T-helper 1 cell treated with Interleukin-12 subunit alpha and Interleukin-12 subunit beta and Interleukin-4 antibody, amounts not matched to agents 30 μg/mL and 1 μg/mL, for 36 hours (primary cell): ENCODE results near the gene HJV.

ENCODE experiments used
- H3K27ac Mint-ChIP-seq: one replicate; pipeline ENCODE4 v1.8.0; 2021; ENCODE audit warnings: mild to moderate bottlenecking, mixed read lengths
- H3K27me3 Mint-ChIP-seq: one replicate; pipeline ENCODE4 v1.8.0; 2021; ENCODE audit warnings: low read depth, mixed read lengths
- H3K36me3 Mint-ChIP-seq: one replicate; pipeline ENCODE4 v1.8.0; 2021; ENCODE audit warnings: low read depth, mixed read lengths
- H3K4me1 Mint-ChIP-seq: one replicate; pipeline ENCODE4 v1.8.0; 2021; ENCODE audit warnings: low read depth, mixed read lengths
- H3K4me3 Mint-ChIP-seq: one replicate; pipeline ENCODE4 v1.8.0; 2021; ENCODE audit warnings: mild to moderate bottlenecking, moderate library complexity, mixed read lengths
- H3K9me3 Mint-ChIP-seq: one replicate; pipeline ENCODE4 v1.8.0; 2021; ENCODE audit warnings: mixed read lengths

Gene HJV

GRCh38 chr1:146007489-146008133, 13.9 kb downstream of the HJV start:
- H3K27me3 Mint-ChIP-seq: no peaks in the 10 kb centered on the region
- H3K4me1 Mint-ChIP-seq: peaks cover 32% of the 10 kb centered on the region
- peak overlapping the region; percentile 85 for H3K27ac Mint-ChIP-seq
- H3K36me3 Mint-ChIP-seq: peaks cover 2% of the 10 kb centered on the region
- H3K4me3 Mint-ChIP-seq: peak overlapping the region; percentile 69
- no peaks in the 10 kb centered on the region for H3K9me3 Mint-ChIP-seq

GRCh38 chr1:146001709-146002108, 19.8 kb downstream of the HJV start:
- no peak overlapping the region for H3K27ac Mint-ChIP-seq
- no peaks in the 10 kb centered on the region for H3K27me3 Mint-ChIP-seq
- H3K4me3 Mint-ChIP-seq: no peak overlapping the region
- peaks cover 2% of the 10 kb centered on the region for H3K36me3 Mint-ChIP-seq
- peaks cover 52% of the 10 kb centered on the region for H3K4me1 Mint-ChIP-seq
- H3K9me3 Mint-ChIP-seq: no peaks in the 10 kb centered on the region

GRCh38 chr1:145999321-146000024, 22.1 kb downstream of the HJV start:
- H3K4me1 Mint-ChIP-seq: peaks cover 37% of the 10 kb centered on the region
- H3K36me3 Mint-ChIP-seq: peaks cover 21% of the 10 kb centered on the region
- peak overlapping the region; percentile 82 for H3K27ac Mint-ChIP-seq
- H3K9me3 Mint-ChIP-seq: no peaks in the 10 kb centered on the region
- peak overlapping the region; percentile 71 for H3K4me3 Mint-ChIP-seq
- no peaks in the 10 kb centered on the region for H3K27me3 Mint-ChIP-seq

GRCh38 chr1:145997718-145998023, 23.9 kb downstream of the HJV start:
- Mint-ChIP-seq H3K27me3 (no peaks in the 10 kb centered on the region), H3K36me3 (peaks cover 37% of the 10 kb centered on the region), H3K27ac (peak overlapping the region; percentile 99), H3K4me1 (peaks cover 41% of the 10 kb centered on the region), H3K4me3 (peak overlapping the region; percentile 98), H3K9me3 (no peaks in the 10 kb centered on the region)

GRCh38 chr1:145997016-145997717, 24.4 kb downstream of the HJV start:
- Mint-ChIP-seq H3K27ac (peak overlapping the region; percentile 99), H3K4me3 (peak overlapping the region; percentile 98), H3K4me1 (peaks cover 47% of the 10 kb centered on the region), H3K9me3 (no peaks in the 10 kb centered on the region), H3K27me3 (no peaks in the 10 kb centered on the region), H3K36me3 (peaks cover 42% of the 10 kb centered on the region)

GRCh38 chr1:145996433-145997015, 25.0 kb downstream of the HJV start, which contains the start of gene TXNIP:
Gene TXNIP, minus strand, starts transcription at chr1:145996579. Its CDS starts 313 bp downstream, at chr1:145996266.
- Mint-ChIP-seq H3K27me3 (no peaks in the 10 kb centered on the region), H3K36me3 (peaks cover 49% of the 10 kb centered on the region), H3K4me1 (peaks cover 53% of the 10 kb centered on the region), H3K4me3 (peak within 1 kb of the TSS; percentile 98), H3K27ac (peak within 1 kb of the TSS; percentile 99), H3K9me3 (no peaks in the 10 kb centered on the region)

- no peaks in the 10 kb centered on the region for H3K9me3 Mint-ChIP-seq
- H3K27ac Mint-ChIP-seq: peak overlapping the region; percentile 99
- H3K27me3 Mint-ChIP-seq: no peaks in the 10 kb centered on the region
- peaks cover 52% of the 10 kb centered on the region for H3K4me1 Mint-ChIP-seq
- peak overlapping the region; percentile 98 for H3K4me3 Mint-ChIP-seq
- peaks cover 49% of the 10 kb centered on the region for H3K36me3 Mint-ChIP-seq
Measured at GRCh38 chr1:145995964-145996432, 25.5 kb downstream of the HJV start.

- H3K27ac Mint-ChIP-seq: peak overlapping the region; percentile 99
- H3K4me3 Mint-ChIP-seq: peak overlapping the region; percentile 98
- H3K4me1 Mint-ChIP-seq: peaks cover 56% of the 10 kb centered on the region
- no peaks in the 10 kb centered on the region for H3K27me3 Mint-ChIP-seq
- peaks cover 49% of the 10 kb centered on the region for H3K36me3 Mint-ChIP-seq
- no peaks in the 10 kb centered on the region for H3K9me3 Mint-ChIP-seq
Measured at GRCh38 chr1:145995148-145995881, 26.2 kb downstream of the HJV start.

- H3K27ac Mint-ChIP-seq: peak overlapping the region; percentile 99
- peak overlapping the region; percentile 98 for H3K4me3 Mint-ChIP-seq
- H3K4me1 Mint-ChIP-seq: peaks cover 51% of the 10 kb centered on the region
- no peaks in the 10 kb centered on the region for H3K9me3 Mint-ChIP-seq
- H3K27me3 Mint-ChIP-seq: no peaks in the 10 kb centered on the region
- peaks cover 49% of the 10 kb centered on the region for H3K36me3 Mint-ChIP-seq
Measured at GRCh38 chr1:145994391-145995120, 27.0 kb downstream of the HJV start.

- H3K27me3 Mint-ChIP-seq: no peaks in the 10 kb centered on the region
Measured at GRCh38 chr1:145993618-145994390, 27.7 kb downstream of the HJV start.

GRCh38 chr1:145992958-145993617, 28.4 kb downstream of the HJV start:
- peak overlapping the region; percentile 50 for H3K27ac Mint-ChIP-seq
- H3K4me3 Mint-ChIP-seq: peak overlapping the region; percentile 98

More at GRCh38 chr1:145993618-145994390, 27.7 kb downstream of the HJV start:
- Mint-ChIP-seq H3K4me3 (peak overlapping the region; percentile 98), H3K36me3 (peaks cover 49% of the 10 kb centered on the region), H3K9me3 (no peaks in the 10 kb centered on the region), H3K27ac (peak overlapping the region; percentile 99), H3K4me1 (peaks cover 45% of the 10 kb centered on the region)

GRCh38 chr1:145992502-145992936, 29.0 kb downstream of the HJV start:
- peaks cover 39% of the 10 kb centered on the region for H3K4me1 Mint-ChIP-seq
- no peaks in the 10 kb centered on the region for H3K9me3 Mint-ChIP-seq
- peaks cover 49% of the 10 kb centered on the region for H3K36me3 Mint-ChIP-seq
- peak overlapping the region; percentile 98 for H3K4me3 Mint-ChIP-seq
- H3K27me3 Mint-ChIP-seq: no peaks in the 10 kb centered on the region
- peak overlapping the region; percentile 50 for H3K27ac Mint-ChIP-seq

More at GRCh38 chr1:145992958-145993617, 28.4 kb downstream of the HJV start:
- Mint-ChIP-seq H3K27me3 (no peaks in the 10 kb centered on the region), H3K9me3 (no peaks in the 10 kb centered on the region), H3K36me3 (peaks cover 49% of the 10 kb centered on the region), H3K4me1 (peaks cover 43% of the 10 kb centered on the region)
